ENCODE data around the gene LRP4.

GRCh38 chr11:46879056-46879585 is 39.2 kb downstream of the LRP4 start:
- TF ChIP-seq CTCF (IDR thresholded peaks at IDR 0.05) (no peak), POLR2A (IDR thresholded peaks at IDR 0.05) (no peak)

Measured in ovary (tissue), 3 donors.